ENCODE results near the gene OCSTAMP.

Gene OCSTAMP, protein sequence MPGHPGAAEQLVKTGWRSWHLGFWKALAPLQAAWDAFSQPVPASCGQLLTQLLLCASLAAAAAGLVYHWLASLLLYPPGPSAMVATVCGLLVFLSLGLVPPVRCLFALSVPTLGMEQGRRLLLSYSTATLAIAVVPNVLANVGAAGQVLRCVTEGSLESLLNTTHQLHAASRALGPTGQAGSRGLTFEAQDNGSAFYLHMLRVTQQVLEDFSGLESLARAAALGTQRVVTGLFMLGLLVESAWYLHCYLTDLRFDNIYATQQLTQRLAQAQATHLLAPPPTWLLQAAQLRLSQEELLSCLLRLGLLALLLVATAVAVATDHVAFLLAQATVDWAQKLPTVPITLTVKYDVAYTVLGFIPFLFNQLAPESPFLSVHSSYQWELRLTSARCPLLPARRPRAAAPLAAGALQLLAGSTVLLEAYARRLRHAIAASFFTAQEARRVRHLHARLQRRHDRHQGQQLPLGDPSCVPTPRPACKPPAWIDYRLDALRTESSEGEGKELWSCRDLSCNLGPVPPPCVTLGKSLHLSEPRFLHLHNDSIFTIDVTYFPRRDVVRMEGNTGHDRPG

DNA sequence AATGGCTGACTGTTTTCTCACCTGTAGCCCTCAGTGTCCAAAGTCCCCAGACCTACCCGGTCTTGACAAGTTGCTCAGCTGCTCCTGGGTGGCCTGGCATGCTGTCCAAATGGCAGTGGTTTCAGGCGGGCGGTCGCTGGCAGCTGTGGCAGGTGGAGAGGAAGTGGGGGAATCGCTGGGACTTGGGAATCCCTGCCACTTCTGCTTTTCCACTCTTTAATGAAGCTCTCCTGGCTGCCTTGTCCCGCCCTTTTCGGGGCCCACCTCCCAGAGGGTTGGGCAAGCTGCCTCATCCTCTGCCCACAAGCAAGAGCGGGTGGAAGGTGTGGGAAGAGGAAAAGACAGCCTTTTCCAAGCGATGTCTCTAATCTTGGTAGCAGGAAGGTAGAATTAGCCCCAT is at the start of gene OCSTAMP:
Gene OCSTAMP (minus strand): TSS at position 194 of the 400 bp plus-strand sequence. CDS start 94 bp downstream, at position 100.
- DNase-seq = no peak

DNA sequence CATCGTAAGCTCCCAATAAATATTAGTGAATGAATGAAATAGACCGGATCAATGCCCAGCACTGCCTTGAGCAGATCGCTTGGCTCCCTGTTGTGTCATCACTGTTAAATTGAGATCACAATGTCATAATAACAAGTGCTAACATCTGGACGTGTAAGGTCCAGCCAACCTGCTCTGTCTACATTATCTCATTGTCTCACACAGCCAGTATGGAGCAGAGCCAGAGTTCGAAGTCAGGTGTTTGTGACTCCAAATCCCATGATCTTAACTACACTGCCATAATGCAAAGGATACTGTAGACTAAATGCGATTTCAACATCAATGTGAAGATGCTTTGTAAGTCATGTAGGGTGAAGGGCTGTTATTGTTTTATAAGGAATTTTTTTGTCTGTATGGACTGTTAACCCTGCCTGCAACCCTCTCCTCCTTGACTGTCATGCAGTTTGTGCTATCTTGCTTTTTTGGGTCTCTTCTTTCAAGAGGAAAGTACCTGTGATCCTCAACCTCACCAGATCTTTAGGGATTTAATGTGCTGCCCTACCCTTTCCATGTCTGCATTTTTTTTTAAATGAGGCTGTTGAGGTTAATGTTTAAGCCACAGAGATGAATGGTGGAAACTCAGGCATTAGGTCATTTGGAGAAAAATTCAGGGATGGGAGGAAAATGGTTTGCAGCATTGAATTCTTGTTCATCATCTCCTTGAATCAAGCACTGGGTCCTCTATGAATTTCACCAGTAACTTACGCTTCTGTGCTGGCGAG is 49.0 kb upstream of the OCSTAMP start:
- no peak for DNase-seq

DNA sequence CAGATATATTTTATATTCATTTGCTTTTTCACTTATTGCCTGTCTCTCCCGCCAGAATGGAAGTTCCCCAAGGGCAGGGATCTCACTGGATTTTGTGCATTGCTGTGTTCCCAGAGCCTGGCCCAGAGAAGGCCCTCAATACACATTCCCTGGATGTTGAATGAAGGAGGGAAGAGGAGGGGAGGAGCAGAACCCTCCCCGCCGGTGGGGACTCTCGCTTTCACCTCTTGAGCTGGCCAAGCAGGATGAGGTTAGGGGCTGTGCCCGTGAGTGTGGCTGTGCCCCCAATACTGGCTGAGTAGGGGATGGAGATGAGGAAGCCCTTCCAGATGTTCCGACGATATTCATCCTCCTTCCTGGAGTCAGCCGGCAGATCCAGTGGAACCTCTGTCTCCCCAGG is 45.5 kb upstream of the OCSTAMP start:
- DNase-seq = no peak

DNA sequence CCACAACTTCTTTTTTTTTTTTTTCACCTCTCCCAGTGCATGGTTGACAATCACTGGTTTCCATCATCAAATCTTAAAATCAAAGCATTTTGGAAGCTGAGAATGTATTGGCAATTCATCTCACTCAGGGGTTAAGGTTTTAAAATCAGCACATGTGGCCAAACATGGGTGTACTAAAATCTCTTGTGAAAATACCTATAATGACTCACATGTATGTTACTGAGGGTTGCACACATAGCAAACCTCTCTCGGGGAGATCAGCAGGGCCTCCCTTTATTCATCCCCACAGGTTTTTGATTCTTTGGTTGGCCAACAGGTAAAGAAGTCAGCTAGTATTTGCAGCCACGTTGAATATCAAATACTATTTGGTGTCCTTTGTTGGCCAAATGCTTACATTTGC is 44.3 kb upstream of the OCSTAMP start:
- DNase-seq = no peak

DNA sequence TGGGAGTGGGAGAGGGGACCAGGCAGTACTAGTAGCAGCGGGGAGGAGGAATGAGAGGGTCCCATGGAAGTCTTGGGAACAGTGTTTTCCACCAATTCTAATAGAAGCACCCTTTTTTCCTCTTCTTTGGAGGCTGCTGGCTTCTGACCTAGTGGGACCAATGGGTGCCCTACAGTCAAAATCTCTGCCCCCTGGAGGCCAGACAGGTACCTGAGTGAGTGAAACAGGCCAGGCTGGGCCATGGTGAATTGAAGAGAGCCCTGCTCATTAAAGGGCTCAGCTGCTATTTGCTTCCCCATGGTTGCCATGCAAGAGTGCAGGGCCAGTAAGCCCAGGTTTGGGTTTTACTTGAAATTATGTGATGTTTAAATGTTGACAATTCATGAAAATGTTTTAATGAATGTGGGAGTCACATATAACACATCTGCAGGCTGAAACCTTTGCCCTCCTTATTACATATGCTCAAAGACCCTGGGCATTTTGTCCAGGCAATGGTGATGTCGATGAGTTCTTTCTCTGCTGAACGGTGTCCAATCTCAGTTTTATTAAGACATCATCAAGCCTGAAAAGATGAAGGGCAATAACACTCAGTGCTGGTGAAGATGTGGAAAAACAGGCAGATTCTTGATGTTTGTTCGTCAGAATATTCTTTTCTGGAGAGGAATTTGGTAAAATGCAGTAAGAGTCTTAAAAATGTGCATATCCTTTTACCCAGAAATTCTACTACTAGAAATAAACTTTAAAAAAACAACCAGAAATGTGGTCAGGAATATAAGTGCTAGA is 42.3 kb upstream of the OCSTAMP start:
- DNase-seq = no peak

DNA sequence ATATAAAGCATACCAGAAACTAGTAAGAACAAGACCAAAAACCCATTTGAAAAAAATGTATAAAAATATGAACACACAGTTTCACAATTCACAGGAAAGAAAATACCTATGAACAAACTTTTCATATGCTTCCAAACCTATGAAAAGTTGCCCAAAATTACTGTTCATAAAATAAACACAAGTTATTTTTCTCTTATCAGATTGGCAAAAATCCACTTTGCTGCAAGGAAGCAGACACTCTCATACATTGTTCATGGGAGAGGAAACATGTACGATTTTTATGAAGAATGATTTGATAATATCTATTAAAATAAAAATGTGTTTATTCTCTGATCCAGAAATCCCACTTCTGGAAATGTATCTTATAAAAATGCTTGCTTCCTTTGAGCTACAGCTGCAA is 40.0 kb upstream of the OCSTAMP start:
- no peak for DNase-seq

DNA sequence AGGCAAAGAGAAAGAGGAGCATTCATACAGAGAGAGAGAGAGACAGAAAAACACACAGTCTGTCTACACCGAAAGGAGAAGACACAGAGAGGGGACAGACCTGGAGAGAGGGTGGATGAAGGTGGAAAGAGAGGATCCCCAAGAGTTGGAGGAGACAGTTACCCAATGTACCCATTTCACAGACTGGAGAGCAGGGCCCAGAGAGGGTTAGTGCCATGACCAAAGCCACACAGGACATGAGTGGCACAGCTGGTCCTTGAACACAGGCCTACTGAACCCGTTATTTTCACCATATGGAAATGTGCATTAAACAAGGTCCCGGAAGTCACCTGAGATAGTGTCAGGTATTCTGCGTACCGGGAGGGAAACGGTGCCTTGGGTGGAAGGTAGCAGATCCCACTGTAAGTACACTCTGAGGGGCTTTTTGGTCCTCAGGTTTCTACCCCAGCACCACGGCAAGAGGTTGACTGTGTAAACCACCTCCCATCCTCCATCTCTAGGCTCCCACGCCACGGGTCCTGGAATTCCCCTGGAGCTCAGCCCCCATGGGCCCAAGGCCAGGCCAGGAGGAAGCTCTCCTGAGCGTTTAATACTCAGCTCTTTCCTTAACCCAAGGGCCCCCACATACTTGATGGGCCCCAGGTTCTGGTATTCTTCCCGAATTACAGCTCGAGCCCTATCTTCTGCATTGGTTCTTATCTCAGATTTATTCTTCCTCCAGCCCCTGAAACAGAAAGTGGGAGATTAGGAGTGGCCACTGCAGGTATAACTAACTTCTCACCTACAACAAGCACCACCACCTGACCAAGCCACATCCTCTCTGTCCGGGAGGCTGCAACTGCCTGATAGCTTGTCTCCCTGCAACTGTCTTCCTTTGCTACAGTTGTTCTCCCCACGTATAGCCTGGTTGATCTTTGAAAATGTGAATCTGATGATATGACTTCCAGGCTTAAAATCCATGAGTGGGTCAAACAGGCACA is 38.4 kb upstream of the OCSTAMP start:
- no peak for DNase-seq

DNA sequence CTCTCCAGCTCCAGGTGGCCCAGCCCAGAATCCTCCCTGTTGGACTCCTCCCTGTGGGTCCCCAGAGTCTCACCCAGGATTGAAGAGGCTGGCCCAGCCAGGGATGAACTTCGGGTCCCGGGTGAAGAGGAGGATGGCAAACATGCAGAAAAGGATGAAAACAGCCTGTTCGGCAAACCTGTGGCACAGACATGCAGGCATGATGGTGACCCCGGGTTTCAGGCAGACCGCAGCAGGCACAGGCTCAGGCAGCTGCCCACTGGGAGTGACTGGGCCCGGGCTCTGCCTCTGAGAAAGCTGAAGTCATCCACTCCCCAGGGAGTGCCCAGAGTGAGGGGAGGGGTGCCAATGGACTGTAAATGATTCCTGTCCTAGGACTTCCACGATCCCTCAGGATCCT is 37.5 kb upstream of the OCSTAMP start:
- DNase-seq = no peak

DNA sequence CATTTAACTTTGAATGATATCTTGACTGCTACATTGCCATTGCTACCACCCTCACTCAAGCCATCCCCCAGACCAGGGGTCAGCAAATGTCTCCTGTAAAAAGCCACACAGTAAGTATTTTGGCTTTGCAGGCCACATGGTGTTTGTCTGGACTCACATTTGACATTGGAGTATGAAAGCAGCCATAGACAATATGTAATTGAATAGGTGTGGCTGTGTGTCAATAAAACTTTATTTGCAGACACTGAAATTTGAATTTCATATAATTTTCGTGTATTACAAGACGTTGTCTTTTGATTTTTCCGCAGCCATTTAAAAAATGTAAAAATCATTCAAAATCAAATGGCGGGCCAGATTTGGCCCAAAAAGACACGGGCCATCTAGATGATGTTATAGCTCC is 36.3 kb upstream of the OCSTAMP start:
- no peak for DNase-seq

DNA sequence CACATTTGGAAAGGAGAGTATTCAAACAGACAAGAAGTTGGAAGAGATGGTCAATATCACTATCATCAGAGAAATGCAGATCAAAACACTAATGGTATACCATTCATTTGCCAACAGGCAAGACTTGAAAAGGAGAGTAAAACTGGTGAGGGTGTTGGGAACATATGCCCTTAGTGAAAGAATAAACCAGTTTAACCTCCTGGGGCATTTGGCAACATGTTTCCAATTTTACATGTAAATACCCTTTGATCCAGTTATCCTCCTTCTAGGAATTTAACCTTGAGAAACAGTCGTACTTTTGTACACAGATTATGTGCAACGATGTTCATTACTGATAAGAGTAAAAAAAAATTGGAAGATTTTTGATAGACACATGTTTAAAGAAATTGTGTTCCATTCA is 34.1 kb upstream of the OCSTAMP start:
- no peak for DNase-seq

DNA sequence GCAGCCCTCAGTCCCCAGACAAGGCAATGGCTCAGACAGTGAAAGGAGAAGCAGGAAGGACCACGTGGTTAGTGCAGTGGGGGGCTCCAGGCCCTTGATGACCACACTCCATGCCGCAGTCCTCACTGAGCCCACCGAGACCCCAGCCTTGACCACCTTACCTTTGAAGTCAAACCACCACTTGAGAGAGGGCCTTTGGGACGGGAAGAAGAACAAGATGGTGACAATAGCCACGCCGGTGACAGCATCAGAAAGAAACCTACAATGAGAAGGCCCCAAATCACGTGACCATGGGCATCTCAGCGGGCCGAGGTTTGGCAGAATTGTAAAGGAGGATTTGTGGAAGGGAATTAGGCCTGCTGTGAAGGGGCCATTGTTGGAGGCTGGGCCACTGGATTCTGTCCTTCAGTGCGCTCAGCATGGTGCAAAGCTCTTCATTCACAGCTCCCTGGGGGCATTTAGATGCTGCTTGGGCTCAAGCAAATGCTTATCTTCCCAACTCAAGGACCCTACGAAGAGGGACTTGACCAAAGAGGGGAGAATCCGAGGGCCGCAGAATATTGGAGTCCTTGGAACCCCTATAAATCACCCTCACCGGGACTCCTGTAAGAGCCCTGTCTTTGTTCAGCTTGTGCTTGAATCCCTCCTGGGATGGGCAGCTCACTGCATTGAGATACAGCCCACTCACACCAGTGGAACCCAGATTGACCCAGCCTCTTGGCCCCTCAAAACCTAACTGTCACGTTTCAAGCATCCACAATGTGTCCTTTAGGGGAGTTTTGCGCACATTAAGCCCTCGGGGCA is 33.2 kb upstream of the OCSTAMP start:
- DNase-seq = no peak

DNA sequence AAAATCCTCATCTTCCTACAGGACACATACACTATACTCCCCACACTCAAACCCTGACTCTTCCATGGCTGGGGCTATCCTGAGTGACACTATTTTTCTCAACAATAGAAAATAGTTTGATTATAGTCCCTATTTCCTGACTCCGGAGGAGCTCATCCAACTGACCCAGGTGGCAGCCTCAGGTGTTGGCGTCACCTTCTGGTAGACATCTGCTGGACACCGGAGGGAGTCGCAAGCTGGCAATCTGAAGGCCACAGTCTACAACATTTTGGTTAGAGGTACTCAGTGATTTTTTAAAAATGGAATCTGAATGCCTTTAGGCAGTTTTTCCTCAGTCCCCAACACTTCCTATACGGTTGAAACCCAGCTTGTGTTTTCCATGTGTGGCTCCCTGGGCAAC is 32.2 kb upstream of the OCSTAMP start:
- no peak for DNase-seq

DNA sequence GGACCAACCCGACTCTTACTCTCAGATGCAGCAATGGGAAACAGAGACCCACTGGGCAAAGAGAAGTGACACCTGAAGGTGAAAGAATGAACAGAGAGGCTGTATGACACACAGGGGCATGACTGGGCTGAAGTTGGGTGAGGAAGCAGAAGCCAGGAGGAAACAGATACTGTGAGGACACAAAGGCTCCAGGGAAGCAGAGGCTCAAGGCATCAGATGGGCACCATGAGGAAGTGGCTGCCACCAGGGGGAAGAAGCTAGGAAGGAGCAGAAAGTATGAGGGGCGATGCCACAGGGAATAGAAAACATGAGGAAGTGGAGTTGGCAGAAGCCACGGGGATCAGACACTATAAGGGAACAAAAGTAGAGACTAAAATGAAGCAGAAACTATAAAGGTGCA is 30.9 kb upstream of the OCSTAMP start:
- no peak for DNase-seq

DNA sequence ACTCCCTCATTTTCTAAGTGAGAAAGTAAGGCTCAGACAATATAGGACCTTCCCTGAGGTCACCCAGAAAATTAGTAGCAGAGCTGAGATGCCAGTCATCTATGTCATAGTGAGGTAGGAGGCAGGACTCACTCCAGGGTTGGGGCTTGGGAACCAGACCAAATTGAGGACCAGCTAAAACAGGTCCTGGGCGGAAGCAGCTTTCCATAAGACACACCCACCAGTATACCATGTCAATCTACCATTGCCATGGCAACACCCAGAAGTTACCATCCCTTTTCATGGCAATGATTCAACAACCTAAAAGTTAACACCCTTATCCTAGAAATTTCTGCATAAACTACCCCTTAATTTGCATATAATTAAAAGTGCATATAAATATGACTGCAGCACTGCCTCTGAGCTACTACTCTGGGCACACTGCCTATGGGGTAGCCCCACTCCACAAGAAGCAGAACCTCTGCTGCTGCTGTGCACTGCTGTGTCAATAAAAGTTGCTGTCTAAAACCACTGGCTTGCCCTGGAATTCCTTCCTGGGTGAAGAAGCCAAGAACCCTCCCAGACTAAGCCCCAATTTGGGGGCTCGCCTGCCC is 30.3 kb upstream of the OCSTAMP start:
- DNase-seq = no peak

DNA sequence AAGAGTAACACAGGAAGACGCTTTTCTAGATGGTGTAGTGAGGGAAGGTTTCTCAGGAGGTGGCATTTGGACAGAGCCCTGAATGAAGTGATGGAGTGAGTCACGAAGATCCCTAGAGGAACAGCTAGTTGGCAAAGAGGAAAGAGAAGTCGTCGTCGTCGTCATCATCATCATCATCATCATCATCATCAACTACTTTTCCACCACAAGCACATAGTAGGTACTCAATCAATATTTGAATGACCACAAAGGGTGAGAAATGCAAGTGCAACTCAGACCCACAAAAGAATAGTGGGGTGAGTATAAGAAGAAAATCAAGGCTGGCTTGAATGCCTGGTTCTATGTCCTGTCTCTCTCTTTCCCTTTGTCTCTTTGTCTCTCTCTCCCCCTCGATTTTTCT is 28.3 kb upstream of the OCSTAMP start:
- no peak for DNase-seq

DNA sequence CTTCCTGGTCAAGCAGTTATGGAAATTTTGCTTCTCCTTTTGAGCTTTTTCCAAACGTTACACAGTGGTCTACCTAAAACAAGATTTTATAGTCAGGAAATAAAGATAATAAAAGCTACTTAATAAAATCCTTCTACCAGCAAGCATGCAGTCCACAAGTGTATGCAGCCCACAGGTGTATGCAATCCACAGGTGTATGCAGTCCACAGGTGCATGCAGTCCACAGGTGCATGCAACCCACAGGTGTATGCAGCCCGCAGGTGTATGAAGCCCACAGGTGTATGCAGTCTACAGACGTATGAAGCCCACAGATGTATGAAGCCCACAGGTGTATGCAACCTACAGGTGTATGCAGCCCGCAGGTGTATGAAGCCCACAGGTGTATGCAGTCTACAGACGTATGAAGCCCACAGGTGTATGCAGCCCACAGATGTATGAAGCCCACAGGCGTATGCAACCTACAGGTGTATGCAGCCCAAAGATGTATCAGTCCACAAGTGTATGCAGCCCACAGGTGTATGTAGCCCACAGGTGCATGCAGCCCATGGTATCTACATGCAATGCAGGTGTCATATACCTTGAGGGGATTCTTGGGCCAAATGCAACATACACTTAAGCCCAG is 26.4 kb upstream of the OCSTAMP start:
- DNase-seq = no peak

DNA sequence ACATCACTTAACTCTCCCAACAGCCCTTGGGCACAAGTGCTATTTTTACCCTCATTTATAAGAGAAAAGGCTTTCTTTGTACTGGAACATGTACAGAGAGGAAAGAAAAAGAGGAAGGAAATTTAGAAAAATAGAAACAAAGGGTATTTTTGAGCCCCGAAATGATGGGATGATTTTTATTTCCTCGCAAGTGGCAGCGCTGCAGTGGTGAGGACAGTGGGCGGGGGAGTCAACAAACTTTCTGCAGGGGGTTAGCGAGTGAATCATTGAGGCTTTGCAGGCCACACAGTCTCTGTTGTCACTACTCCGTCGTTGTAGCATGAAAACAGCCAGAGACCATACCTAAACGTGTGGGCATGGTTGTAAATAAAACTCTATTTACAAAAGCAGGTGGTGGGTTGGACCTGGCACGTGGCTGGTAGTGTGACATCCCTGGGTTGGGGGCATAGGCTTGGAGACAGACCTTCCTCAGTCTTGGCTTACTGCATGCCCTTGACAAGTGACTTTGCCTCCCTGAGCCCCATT is 25.5 kb upstream of the OCSTAMP start:
- DNase-seq = no peak

DNA sequence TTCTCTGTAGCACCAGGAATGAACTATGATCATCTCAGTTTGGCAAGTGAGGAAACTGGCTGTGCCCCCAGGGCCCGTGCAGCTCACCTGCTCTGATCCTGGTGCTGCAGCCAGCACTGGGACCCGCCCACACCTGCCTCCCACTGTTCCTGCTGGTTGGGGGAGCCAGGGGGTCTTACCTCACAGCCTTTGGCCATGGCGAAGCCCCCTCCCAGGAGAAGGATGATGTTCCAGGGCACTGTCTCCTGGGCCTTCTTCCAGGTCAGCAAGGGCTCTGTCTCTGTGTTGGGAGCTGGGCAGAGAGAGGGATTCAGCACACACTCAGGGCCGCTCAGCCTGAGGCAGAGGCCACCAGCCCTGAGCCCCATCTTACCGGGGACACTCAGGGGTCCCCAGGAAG is 24.9 kb upstream of the OCSTAMP start:
- no peak for DNase-seq

DNA sequence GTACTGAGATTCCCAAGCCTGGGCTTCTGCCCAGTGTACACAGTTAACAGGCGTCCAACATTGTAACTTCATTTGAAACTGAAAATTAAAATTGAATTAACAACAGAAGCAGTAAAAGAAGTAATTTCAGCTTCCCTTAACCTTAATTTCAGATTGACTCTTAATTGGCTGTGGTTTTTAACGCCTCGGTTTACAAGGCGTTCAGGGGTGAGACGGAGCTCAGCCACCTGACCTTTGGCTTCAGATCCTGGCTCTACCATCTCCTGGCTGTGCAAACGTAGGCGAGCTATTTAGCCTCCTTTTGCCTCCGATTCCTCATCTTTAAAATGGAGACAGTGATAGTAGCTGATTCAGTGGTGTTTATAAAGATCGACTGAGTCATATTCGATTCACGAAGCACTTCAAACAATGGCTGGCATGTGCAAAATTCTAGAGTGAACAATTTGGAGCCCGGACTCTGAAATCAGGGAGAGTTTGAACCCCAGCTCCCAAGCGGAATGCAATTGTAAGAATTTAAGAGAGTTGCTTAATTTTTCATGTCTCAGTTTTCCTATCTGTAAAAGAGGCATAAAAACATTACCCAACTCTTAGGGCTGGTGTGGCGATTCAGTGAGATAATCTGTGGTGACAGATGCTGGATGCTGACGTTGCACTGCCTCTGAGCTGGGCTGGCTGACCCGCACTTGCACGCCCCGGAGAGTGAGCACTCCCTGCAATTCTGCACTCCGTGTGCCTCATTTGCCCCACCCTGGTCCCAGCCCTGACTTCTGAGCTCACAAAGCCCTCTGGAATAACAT is 23.5 kb upstream of the OCSTAMP start:
- DNase-seq = no peak
